GM23248 (cell line): ENCODE results near the gene SMC4. TPM values are rescaled to one million over a fixed set of nuclear protein-coding genes. Genes with fewer than 3 reads are reported as not detected.

ENCODE experiments used
- DNase-seq: peaks from one replicate; pipeline ENCODE4 v3.0.0-alpha.2; 2015
- H2AFZ ChIP-seq: fragments of 200-600 bp; sonication (generic); 2 replicates; pipeline ENCODE4 v1.6.1; 2016; ENCODE audit warnings: antibody characterized with exemption
- H3F3A ChIP-seq: fragments of 200-600 bp; sonication (generic); 2 replicates; pipeline ENCODE4 v1.6.1; 2016; ENCODE audit warnings: mild to moderate bottlenecking, antibody characterized with exemption, mixed run types; ENCODE audit not compliant: insufficient read depth
- H3K27ac ChIP-seq: fragments of 200-600 bp; sonication (generic); 2 replicates; pipeline ENCODE4 v1.5.1; 2016; ENCODE audit warnings: mild to moderate bottlenecking
- H3K27me3 ChIP-seq: fragments of 200-600 bp; sonication (generic); replicated peaks from 2 replicates; pipeline ENCODE4 v1.6.1; 2016; ENCODE audit warnings: mild to moderate bottlenecking; ENCODE audit not compliant: insufficient read depth
- H3K36me3 ChIP-seq: fragments of 200-600 bp; sonication (generic); 2 replicates; pipeline ENCODE4 v1.6.1; 2016; ENCODE audit warnings: low read depth, mild to moderate bottlenecking
- H3K4me1 ChIP-seq: fragments of 200-600 bp; sonication (generic); 2 replicates; pipeline ENCODE4 v1.6.1; 2016; ENCODE audit warnings: mild to moderate bottlenecking; ENCODE audit not compliant: insufficient read depth
- H3K4me2 ChIP-seq: fragments of 200-600 bp; sonication (generic); one replicate; pipeline ENCODE4 v1.6.1; 2016; ENCODE audit warnings: mild to moderate bottlenecking; ENCODE audit not compliant: unreplicated experiment
- H3K4me3 ChIP-seq: fragments of 200-600 bp; sonication (generic); 2 replicates; pipeline ENCODE4 v1.5.1; 2016; ENCODE audit warnings: mild to moderate bottlenecking
- H3K79me2 ChIP-seq: fragments of 200-600 bp; sonication (generic); 2 replicates; pipeline ENCODE4 v1.6.1; 2016; ENCODE audit warnings: mild to moderate bottlenecking; ENCODE audit not compliant: insufficient read depth
- H3K9ac ChIP-seq: fragments of 200-600 bp; sonication (generic); 2 replicates; pipeline ENCODE4 v1.6.1; 2016; ENCODE audit warnings: mild to moderate bottlenecking
- H3K9me2 ChIP-seq: fragments of 200-600 bp; sonication (generic); 2 replicates; pipeline ENCODE4 v1.6.1; 2016; ENCODE audit warnings: mixed run types, mild to moderate bottlenecking, moderate library complexity; ENCODE audit not compliant: insufficient read depth
- H3K9me3 ChIP-seq: fragments of 200-600 bp; sonication (generic); one replicate; pipeline ENCODE4 v1.6.1; 2017; ENCODE audit warnings: low read depth
- H4K20me1 ChIP-seq: fragments of 200-600 bp; sonication (generic); 2 replicates; pipeline ENCODE4 v1.6.0; 2016; ENCODE audit not compliant: insufficient read depth
- EZH2 ChIP-seq: fragments of 200-600 bp; sonication (generic); IDR thresholded peaks from 2 replicates; pipeline ENCODE4 v1.6.1; 2018; ENCODE audit warnings: antibody characterized with exemption, mild to moderate bottlenecking; ENCODE audit not compliant: insufficient read depth, poor library complexity, severe bottlenecking
- EZH2phosphoT487 ChIP-seq: fragments of 200-600 bp; sonication (generic); IDR thresholded peaks from 2 replicates; pipeline ENCODE4 v1.6.1; 2018; ENCODE audit warnings: antibody characterized with exemption, moderate library complexity, mild to moderate bottlenecking, low read depth; ENCODE audit not compliant: insufficient read depth
- WGBS, 2 experiments: methylation state at CpG; one replicate each; pipeline ENCODE4 v1.1.6; 2015 to 2017; ENCODE audit warnings: low lambda C conversion rate in 2 of 2, low coverage in 1 of 2; ENCODE audit errors: missing lambda C conversion rate in 2 of 2; 5-methylcytosine and 5-hydroxymethylcytosine counted together
- in situ Hi-C: fragments of 300-500 bp; cut with MboI; formaldehyde crosslinking; loops from 2 replicates; pipeline ENCODE4 v1.15.0; 2020
- polyA plus RNA-seq: library from polyadenylated mRNA; unstranded; fragments of >200 nt; fragmentation: Nextera tagmentation; extraction: Ambion mirVana; gene quantifications from 2 replicates; pipeline ENCODE4 v1.2.1, GENCODE V29; 2016
- total RNA-seq: library from RNA; depleted of rRNA; stranded (reverse); fragments of >200 nt; shearing (Covaris generic); gene quantifications from 2 replicates; pipeline ENCODE4 v1.2.3, GENCODE V29; 2014

SMC4 gene
- total and polyA plus RNA-seq, 2 experiments from 2014 or later: 69.7 to 73.6 TPM

- Histone ChIP-seq H3K27ac (no peak overlapping the region), H3K9me2 (no peaks in the 10 kb centered on the region), H3K4me2 (no peak overlapping the region), H3F3A (peaks cover 78% of the 10 kb centered on the region), H3K9me3 (no peaks in the 10 kb centered on the region), H3K4me1 (peaks cover 14% of the 10 kb centered on the region), H3K36me3 (peaks cover 41% of the 10 kb centered on the region), H3K27me3 (no peaks in the 10 kb centered on the region), H4K20me1 (no peaks in the 10 kb centered on the region), H3K9ac (no peak overlapping the region), H2AFZ (no peak overlapping the region), H3K79me2 (peaks cover 76% of the 10 kb centered on the region), H3K4me3 (no peak overlapping the region)
- DNase-seq: no peak
- WGBS, 2 experiments: 97% methylated on average over 1 of the region's 1 CpG
- in situ Hi-C loops: loop anchor here (10.0 kb wide), 1 partner anchor 49 kb away; no protein-coding TSS in a partner anchor
- TF ChIP-seq EZH2phosphoT487: no peak
- TF ChIP-seq EZH2: no peak
These were observed 36.3 kb downstream of the SMC4 start for GRCh38 chr3:160435747-160436146.

DNA sequence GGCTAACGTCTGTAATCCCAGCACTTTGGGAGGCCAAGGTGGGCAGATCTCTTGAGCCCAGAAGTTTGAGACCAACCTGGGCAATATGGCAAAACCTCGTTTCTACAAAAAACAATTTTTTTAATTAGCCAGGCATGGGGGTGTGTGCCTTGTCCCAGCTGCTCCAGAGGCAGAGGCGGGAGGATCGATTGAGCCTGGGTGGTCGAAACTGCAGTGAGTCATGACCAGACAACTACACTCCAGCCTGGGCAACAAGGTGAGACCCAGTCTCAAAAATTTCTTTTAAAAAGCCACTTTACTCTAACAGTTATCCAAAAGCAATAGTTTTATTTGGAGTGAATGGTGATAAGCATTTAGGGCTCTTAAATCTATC, 37.6 kb downstream of the SMC4 start:
- no peak overlapping the region for H3K27ac ChIP-seq
- no peak overlapping the region for H3K4me3 ChIP-seq
- no peak overlapping the region for H3K9ac ChIP-seq
- no peaks in the 10 kb centered on the region for H4K20me1 ChIP-seq
- H3K9me3 ChIP-seq: no peaks in the 10 kb centered on the region
- peaks cover 29% of the 10 kb centered on the region for H3K36me3 ChIP-seq
- no peak overlapping the region for H3K4me2 ChIP-seq
- 81 to 88% methylated on average over 5 of the region's 5 CpGs for WGBS, 2 experiments
- no peaks in the 10 kb centered on the region for H3K9me2 ChIP-seq
- TF ChIP-seq EZH2phosphoT487 (no peak), EZH2 (no peak)
- in situ Hi-C loops: loop anchor here (10.0 kb wide), 1 partner anchor 48 kb away; no protein-coding TSS in a partner anchor
- H3K4me1 ChIP-seq: peaks cover 25% of the 10 kb centered on the region
- peaks cover 77% of the 10 kb centered on the region for H3F3A ChIP-seq
- no peaks in the 10 kb centered on the region for H3K27me3 ChIP-seq
- no peak for DNase-seq
- no peak overlapping the region for H2AFZ ChIP-seq
- H3K79me2 ChIP-seq: peaks cover 85% of the 10 kb centered on the region

DNA sequence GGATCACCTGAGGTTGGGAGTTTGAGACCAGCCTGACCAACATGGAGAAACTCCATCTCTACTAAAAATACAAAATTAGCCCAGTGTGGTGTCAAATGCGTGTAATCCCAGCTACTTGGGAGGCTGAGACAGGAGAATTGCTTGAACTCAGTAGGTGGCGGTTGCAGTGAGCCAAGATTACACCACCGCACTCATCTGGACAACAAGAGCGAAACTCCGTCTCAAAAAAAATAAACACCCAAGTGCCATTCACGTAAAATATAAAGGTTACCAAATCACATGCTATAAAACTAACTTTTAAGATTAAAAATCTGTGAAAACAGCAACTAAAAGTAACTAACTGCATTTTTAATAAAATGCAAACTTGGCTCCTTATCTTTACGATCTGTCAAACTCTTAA, 41.2 kb downstream of the SMC4 start:
- H3K27me3 ChIP-seq: no peaks in the 10 kb centered on the region
- H3K4me2 ChIP-seq: no peak overlapping the region
- WGBS, 2 experiments: 92 to 94% methylated on average over 7 of the region's 7 CpGs
- no peak overlapping the region for H3K4me3 ChIP-seq
- in situ Hi-C loops: no loop called here
- H3F3A ChIP-seq: peaks cover 56% of the 10 kb centered on the region
- H3K27ac ChIP-seq: no peak overlapping the region
- no peak overlapping the region for H2AFZ ChIP-seq
- H3K9ac ChIP-seq: no peak overlapping the region
- TF ChIP-seq EZH2phosphoT487 (no peak), EZH2 (no peak)
- H3K9me2 ChIP-seq: no peaks in the 10 kb centered on the region
- peaks cover 7% of the 10 kb centered on the region; the same call in 1 of the 2 replicates for H3K36me3 ChIP-seq
- DNase-seq: no peak
- H3K9me3 ChIP-seq: no peaks in the 10 kb centered on the region
- H3K4me1 ChIP-seq: peaks cover 13% of the 10 kb centered on the region
- no peaks in the 10 kb centered on the region for H4K20me1 ChIP-seq
- H3K79me2 ChIP-seq: peaks cover 96% of the 10 kb centered on the region

DNA sequence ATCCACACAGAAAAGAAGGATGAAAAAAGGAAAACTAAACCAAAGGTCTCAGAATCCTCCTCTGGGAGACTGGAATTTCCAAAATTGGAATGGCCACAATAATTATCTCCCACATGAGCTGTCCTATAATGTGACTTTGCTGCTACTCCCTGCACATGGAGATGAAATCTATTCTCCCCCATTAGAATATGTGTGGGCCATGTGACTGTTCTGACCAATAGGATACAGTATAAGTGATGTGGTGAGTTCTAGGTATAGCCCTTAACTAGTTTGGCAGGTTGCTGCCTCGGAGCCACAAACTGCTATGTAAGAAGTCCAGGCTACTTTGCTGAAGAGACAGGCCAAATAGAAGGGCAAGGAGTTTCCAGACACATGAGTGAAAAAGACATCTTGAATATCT, 45.0 kb downstream of the SMC4 start:
- Histone ChIP-seq H3K9me3 (no peaks in the 10 kb centered on the region), H3K27ac (no peak overlapping the region), H3K4me2 (no peak overlapping the region), H3K27me3 (no peaks in the 10 kb centered on the region), H4K20me1 (no peaks in the 10 kb centered on the region), H3K9me2 (no peaks in the 10 kb centered on the region), H3K79me2 (peaks cover 91% of the 10 kb centered on the region), H3F3A (peaks cover 36% of the 10 kb centered on the region), H3K4me1 (peaks cover 31% of the 10 kb centered on the region), H3K4me3 (no peak overlapping the region), H3K9ac (no peak overlapping the region), H2AFZ (no peak overlapping the region), H3K36me3 (no peaks in the 10 kb centered on the region)
- DNase-seq: no peak
- in situ Hi-C loops: no loop called here
- WGBS, 2 experiments: 100% methylated on average over 1 of the region's 1 CpG
- no peak for TF ChIP-seq EZH2

- no peaks in the 10 kb centered on the region for H4K20me1 ChIP-seq
- H3K9me2 ChIP-seq: no peaks in the 10 kb centered on the region
- 100% methylated on average over 1 of the region's 1 CpG for WGBS, 2 experiments
- no peak overlapping the region for H3K9ac ChIP-seq
- H3K9me3 ChIP-seq: no peaks in the 10 kb centered on the region
- no peak overlapping the region for H3K27ac ChIP-seq
- H2AFZ ChIP-seq: no peak overlapping the region
- H3K4me1 ChIP-seq: peaks cover 40% of the 10 kb centered on the region
- no peak for TF ChIP-seq EZH2
- no peak for TF ChIP-seq EZH2phosphoT487
- no peak for DNase-seq
- in situ Hi-C loops: no loop called here
- no peak overlapping the region for H3K4me2 ChIP-seq
- H3K36me3 ChIP-seq: no peaks in the 10 kb centered on the region
- H3K4me3 ChIP-seq: no peak overlapping the region
- no peaks in the 10 kb centered on the region for H3K27me3 ChIP-seq
- peaks cover 76% of the 10 kb centered on the region for H3K79me2 ChIP-seq
- H3F3A ChIP-seq: peaks cover 33% of the 10 kb centered on the region
These were observed 46.4 kb downstream of the SMC4 start for GRCh38 chr3:160445854-160446253.
